Liver (tissue), 9 donors: ENCODE measurements around the gene NUDT8. TPM values are rescaled to one million over a fixed set of nuclear protein-coding genes. Genes with fewer than 3 reads are reported as not detected.

Source experiments
- DNase-seq: peaks from one replicate; pipeline ENCODE4 v3.0.0-alpha.2; 2017; ENCODE audit warnings: low spot score
- H3K27ac ChIP-seq, 2 donors: one replicate each; pipeline ENCODE4 v1.7.0; 2013; ENCODE audit warnings: inconsistent platforms in 2 of 2, low read length in 2 of 2, control low read depth in 1 of 2, low read depth in 1 of 2, mild to moderate bottlenecking in 1 of 2
- H3K27me3 ChIP-seq, 4 donors: one replicate each; pipeline versions ENCODE4 v1.6.1 to v1.7.0; 2013; ENCODE audit warnings: low read length in 3 of 4, inconsistent platforms in 1 of 4, mild to moderate bottlenecking in 1 of 4, moderate library complexity in 1 of 4; ENCODE audit not compliant: control insufficient read depth in 4 of 4, insufficient read depth in 4 of 4
- H3K36me3 ChIP-seq, 4 donors: one replicate each; pipeline versions ENCODE4 v1.6.1 to v1.7.0; 2013; ENCODE audit warnings: low read length in 3 of 4, mild to moderate bottlenecking in 3 of 4, low read depth in 1 of 4, moderate library complexity in 1 of 4; ENCODE audit not compliant: control insufficient read depth in 4 of 4, insufficient read depth in 3 of 4
- H3K4me1 ChIP-seq, 4 donors: one replicate each; pipeline versions ENCODE4 v1.6.1 to v1.7.0; 2013; ENCODE audit warnings: low read length in 3 of 4, mild to moderate bottlenecking in 3 of 4, moderate library complexity in 1 of 4; ENCODE audit not compliant: control insufficient read depth in 4 of 4, insufficient read depth in 4 of 4
- H3K4me3 ChIP-seq, 3 donors: one replicate each; pipeline versions ENCODE4 v1.6.1 to v1.7.0; 2013; ENCODE audit warnings: low read length in 3 of 3, control low read depth in 1 of 3, low read depth in 1 of 3, mild to moderate bottlenecking in 1 of 3
- H3K9ac ChIP-seq, 2 donors: one replicate each; pipeline ENCODE4 v1.7.0; 2013; ENCODE audit warnings: low read length in 2 of 2, mild to moderate bottlenecking in 2 of 2, moderate library complexity in 2 of 2, control low read depth in 1 of 2, low read depth in 1 of 2
- H3K9me3 ChIP-seq, 4 donors: one replicate each; pipeline versions ENCODE4 v1.6.1 to v1.7.0; 2013; ENCODE audit warnings: low read length in 3 of 4; ENCODE audit not compliant: control insufficient read depth in 4 of 4
- EGR1 ChIP-seq, 2 donors: IDR thresholded peaks; 2 replicates each; pipeline ENCODE4 v1.6.1; 2016 to 2018; ENCODE audit warnings: antibody characterized with exemption in 2 of 2, low read depth in 2 of 2
- FOXA1 ChIP-seq: IDR thresholded peaks from 2 replicates; pipeline ENCODE4 v1.6.1; 2016; ENCODE audit warnings: antibody characterized with exemption
- GABPA ChIP-seq, 2 donors: IDR thresholded peaks in 1 of 2; conservative IDR thresholded peaks in 1 of 2; 2 replicates each; pipeline ENCODE4 v1.6.1; 2016; ENCODE audit warnings: antibody characterized with exemption in 2 of 2, mild to moderate bottlenecking in 1 of 2, moderate library complexity in 1 of 2
- HNF4G ChIP-seq: IDR thresholded peaks from 2 replicates; pipeline ENCODE4 v1.6.1; 2016; ENCODE audit warnings: antibody characterized with exemption
- JUND ChIP-seq, 2 donors: IDR thresholded peaks; 2 replicates each; pipeline ENCODE4 v1.6.1; 2016; ENCODE audit warnings: antibody characterized with exemption in 2 of 2
- MAX ChIP-seq: IDR thresholded peaks from 2 replicates; pipeline ENCODE4 v1.6.1; 2016; ENCODE audit warnings: antibody characterized with exemption
- NR2F2 ChIP-seq: IDR thresholded peaks from 2 replicates; pipeline ENCODE4 v1.6.1; 2016; ENCODE audit warnings: antibody characterized with exemption
- RAD21 ChIP-seq, 2 donors: IDR thresholded peaks; 2 replicates each; pipeline ENCODE4 v1.6.1; 2016; ENCODE audit warnings: antibody characterized with exemption in 2 of 2, mild to moderate bottlenecking in 2 of 2
- TAF1 ChIP-seq: conservative IDR thresholded peaks from 2 replicates; pipeline ENCODE4 v1.6.1; 2016; ENCODE audit warnings: antibody characterized with exemption, mild to moderate bottlenecking
- YY1 ChIP-seq: IDR thresholded peaks from 2 replicates; pipeline ENCODE4 v1.6.1; 2016; ENCODE audit warnings: antibody characterized with exemption, mild to moderate bottlenecking
- WGBS: extraction: QIAGEN DNeasy Blood & Tissue Kit; methylation state at CpG from one replicate; pipeline ENCODE4 v1.1.7; 2013; 5-methylcytosine and 5-hydroxymethylcytosine counted together
- polyA plus RNA-seq, 2 donors: library from polyadenylated mRNA; stranded (reverse) in 1 of 2; unstranded in 1 of 2; fragments of 200-250 nt in 1 of 2; fragments of >200 nt in 1 of 2; fragmentation: Nextera tagmentation in 1 of 2; extraction: Ambion mirVana in 1 of 2; gene quantifications; one replicate each; pipeline versions ENCODE4 v1.2.1 to v1.2.3, GENCODE V29; 2013 to 2015
- total RNA-seq, 2 donors: library from RNA; depleted of rRNA; stranded (reverse); fragments of >200 nt; gene quantifications; one replicate each; pipeline ENCODE4 v1.2.3, GENCODE V29; 2014
- TF ChIP-seq, protein P1 (sequence below): IDR thresholded peaks from 2 replicates; pipeline ENCODE4 v1.6.1; 2016; ENCODE audit warnings: antibody characterized with exemption
- TF ChIP-seq, protein P2 (sequence below): IDR thresholded peaks from 2 replicates; pipeline ENCODE4 v1.6.1; 2016; ENCODE audit warnings: antibody characterized with exemption, mild to moderate bottlenecking
- donor health status: healthy.
- donor health status: healthy.
- donor health status: healthy.
- donor health status: healthy.
- donor health status: healthy.

NUDT8 gene
- total and polyA plus RNA-seq, 4 donors = 19.5 to 66.9 (median 24.4) TPM

GRCh38 chr11:67649634-67650510, 20.1 kb upstream of the NUDT8 start:
- WGBS = 77% methylated on average over 22 of the region's 22 CpGs
- Histone ChIP-seq H3K9ac (peak overlapping the region in 1 of 2 donors; percentile 66), H3K9me3 (no peaks in the 10 kb centered on the region), H3K27me3 (no peaks in the 10 kb centered on the region), H3K36me3 (no peaks in the 10 kb centered on the region), H3K4me1 (peaks cover 2 to 20% (median 11%) of the 10 kb centered on the region in 4 donors), H3K4me3 (peak overlapping the region; percentile 58 to 87 (median 84)), H3K27ac (peak overlapping the region; percentile 81 to 94)
- TF ChIP-seq TAF1 (no peak), YY1 (no peak)
- TF ChIP-seq, protein P1, sequence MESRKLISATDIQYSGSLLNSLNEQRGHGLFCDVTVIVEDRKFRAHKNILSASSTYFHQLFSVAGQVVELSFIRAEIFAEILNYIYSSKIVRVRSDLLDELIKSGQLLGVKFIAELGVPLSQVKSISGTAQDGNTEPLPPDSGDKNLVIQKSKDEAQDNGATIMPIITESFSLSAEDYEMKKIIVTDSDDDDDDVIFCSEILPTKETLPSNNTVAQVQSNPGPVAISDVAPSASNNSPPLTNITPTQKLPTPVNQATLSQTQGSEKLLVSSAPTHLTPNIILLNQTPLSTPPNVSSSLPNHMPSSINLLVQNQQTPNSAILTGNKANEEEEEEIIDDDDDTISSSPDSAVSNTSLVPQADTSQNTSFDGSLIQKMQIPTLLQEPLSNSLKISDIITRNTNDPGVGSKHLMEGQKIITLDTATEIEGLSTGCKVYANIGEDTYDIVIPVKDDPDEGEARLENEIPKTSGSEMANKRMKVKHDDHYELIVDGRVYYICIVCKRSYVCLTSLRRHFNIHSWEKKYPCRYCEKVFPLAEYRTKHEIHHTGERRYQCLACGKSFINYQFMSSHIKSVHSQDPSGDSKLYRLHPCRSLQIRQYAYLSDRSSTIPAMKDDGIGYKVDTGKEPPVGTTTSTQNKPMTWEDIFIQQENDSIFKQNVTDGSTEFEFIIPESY = no peak
- DNase-seq = no peak

DNA sequence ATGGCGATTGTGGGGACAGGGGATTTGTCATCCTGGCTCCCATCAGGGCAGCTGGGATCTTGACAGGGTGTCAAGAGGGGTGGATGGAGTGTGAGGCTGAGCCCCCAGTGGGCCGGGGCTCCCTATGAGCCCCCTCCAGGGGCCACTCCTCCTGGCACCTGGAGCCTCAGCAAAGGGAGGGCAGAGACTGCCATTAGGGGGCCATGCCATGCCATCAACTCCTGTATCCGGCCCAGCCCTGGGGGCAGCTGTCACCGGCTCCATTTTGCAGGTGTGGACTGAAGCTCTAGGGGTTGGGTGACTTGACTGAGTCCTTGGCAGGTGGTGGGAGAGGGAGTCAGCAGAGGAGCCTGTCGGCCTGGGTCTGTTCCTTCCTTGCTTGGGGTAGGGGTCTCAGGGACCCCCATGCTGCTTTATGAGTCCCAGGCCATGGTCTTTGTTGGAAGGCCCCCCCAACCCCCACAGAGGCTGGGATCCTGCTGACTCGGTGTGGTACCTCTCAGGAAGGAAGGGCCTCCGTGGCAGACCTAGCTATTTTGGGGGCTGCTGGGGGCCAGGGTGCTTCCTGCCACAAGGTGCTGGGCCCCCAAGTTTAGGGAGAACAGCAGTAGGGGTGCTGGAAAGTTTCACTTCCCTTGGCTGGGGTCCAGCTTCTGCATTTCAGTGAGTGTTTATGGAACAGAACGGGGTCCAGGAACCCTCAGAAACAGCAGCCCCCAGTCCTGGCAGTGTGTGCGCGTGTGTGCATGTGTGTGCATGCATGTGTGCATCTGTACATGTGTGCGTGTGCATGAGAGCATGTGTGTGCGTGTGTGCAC, 19.3 kb upstream of the NUDT8 start:
- H3K4me3 ChIP-seq = no peak overlapping the region
- TF ChIP-seq EGR1 (IDR thresholded peaks at IDR 0.05; ENCODE audit: low read depth in 2 of 2) = no peak
- no peak for TF ChIP-seq HNF4G
- no peak for TF ChIP-seq RAD21 (IDR thresholded peaks at IDR 0.05)
- no peak for TF ChIP-seq FOXA1
- TF ChIP-seq, protein P2, sequence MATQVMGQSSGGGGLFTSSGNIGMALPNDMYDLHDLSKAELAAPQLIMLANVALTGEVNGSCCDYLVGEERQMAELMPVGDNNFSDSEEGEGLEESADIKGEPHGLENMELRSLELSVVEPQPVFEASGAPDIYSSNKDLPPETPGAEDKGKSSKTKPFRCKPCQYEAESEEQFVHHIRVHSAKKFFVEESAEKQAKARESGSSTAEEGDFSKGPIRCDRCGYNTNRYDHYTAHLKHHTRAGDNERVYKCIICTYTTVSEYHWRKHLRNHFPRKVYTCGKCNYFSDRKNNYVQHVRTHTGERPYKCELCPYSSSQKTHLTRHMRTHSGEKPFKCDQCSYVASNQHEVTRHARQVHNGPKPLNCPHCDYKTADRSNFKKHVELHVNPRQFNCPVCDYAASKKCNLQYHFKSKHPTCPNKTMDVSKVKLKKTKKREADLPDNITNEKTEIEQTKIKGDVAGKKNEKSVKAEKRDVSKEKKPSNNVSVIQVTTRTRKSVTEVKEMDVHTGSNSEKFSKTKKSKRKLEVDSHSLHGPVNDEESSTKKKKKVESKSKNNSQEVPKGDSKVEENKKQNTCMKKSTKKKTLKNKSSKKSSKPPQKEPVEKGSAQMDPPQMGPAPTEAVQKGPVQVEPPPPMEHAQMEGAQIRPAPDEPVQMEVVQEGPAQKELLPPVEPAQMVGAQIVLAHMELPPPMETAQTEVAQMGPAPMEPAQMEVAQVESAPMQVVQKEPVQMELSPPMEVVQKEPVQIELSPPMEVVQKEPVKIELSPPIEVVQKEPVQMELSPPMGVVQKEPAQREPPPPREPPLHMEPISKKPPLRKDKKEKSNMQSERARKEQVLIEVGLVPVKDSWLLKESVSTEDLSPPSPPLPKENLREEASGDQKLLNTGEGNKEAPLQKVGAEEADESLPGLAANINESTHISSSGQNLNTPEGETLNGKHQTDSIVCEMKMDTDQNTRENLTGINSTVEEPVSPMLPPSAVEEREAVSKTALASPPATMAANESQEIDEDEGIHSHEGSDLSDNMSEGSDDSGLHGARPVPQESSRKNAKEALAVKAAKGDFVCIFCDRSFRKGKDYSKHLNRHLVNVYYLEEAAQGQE = no peak
- no peak for TF ChIP-seq GABPA (IDR thresholded peaks at IDR 0.05 in 1 of 2, conservative IDR thresholded peaks at IDR 0.05 in 1 of 2)
- TF ChIP-seq, protein P1 = no peak
- TF ChIP-seq NR2F2 = no peak
- no peak for TF ChIP-seq MAX
- no peak for TF ChIP-seq JUND (IDR thresholded peaks at IDR 0.05)
- no peak for TF ChIP-seq YY1
- no peak for TF ChIP-seq TAF1
- no peaks in the 10 kb centered on the region for H3K27me3 ChIP-seq
- no peak overlapping the region for H3K9ac ChIP-seq
- peaks cover 2 to 20% (median 11%) of the 10 kb centered on the region in 4 donors for H3K4me1 ChIP-seq
- H3K9me3 ChIP-seq = no peaks in the 10 kb centered on the region
- H3K36me3 ChIP-seq = no peaks in the 10 kb centered on the region
- no peak overlapping the region for H3K27ac ChIP-seq
- 80% methylated on average over 12 of the region's 12 CpGs for WGBS
- DNase-seq = no peak
